H9 (cell line): ENCODE data around the gene MAP3K12. TPM values are rescaled to one million over a fixed set of nuclear protein-coding genes. Genes with fewer than 3 reads are reported as not detected.

Experiments used
- DNase-seq: peaks from one replicate; pipeline ENCODE4 v3.0.0-alpha.2; 2017
- H2AFZ ChIP-seq: one replicate; pipeline ENCODE4 v1.6.1; 2013; ENCODE audit warnings: mild to moderate bottlenecking, low read length, control low read depth, moderate library complexity
- H2AK5ac ChIP-seq: 2 replicates; pipeline ENCODE4 v1.6.1; 2013; ENCODE audit warnings: low read length, control low read depth, mixed read lengths; ENCODE audit not compliant: insufficient read length
- H2BK120ac ChIP-seq: one replicate; pipeline ENCODE4 v1.6.1; 2013; ENCODE audit warnings: low read depth, mild to moderate bottlenecking, low read length, control low read depth, inconsistent platforms; ENCODE audit not compliant: poor library complexity, severe bottlenecking
- H2BK12ac ChIP-seq: 2 replicates; pipeline ENCODE4 v1.6.1; 2013; ENCODE audit warnings: low read length, control low read depth, mixed read lengths, low read depth; ENCODE audit not compliant: insufficient read length
- H2BK15ac ChIP-seq: 2 replicates; pipeline ENCODE4 v1.6.1; 2013; ENCODE audit warnings: low read depth, low read length, control low read depth
- H2BK20ac ChIP-seq: one replicate; pipeline ENCODE4 v1.6.1; 2013; ENCODE audit warnings: low read depth, mild to moderate bottlenecking, low read length, control low read depth, inconsistent platforms; ENCODE audit not compliant: poor library complexity, severe bottlenecking
- H2BK5ac ChIP-seq: 2 replicates; pipeline ENCODE4 v1.6.1; 2013; ENCODE audit warnings: low read length, control low read depth, mixed read lengths; ENCODE audit not compliant: insufficient read length
- H3K14ac ChIP-seq: 2 replicates; pipeline ENCODE4 v1.6.1; 2013; ENCODE audit warnings: low read length, control low read depth; ENCODE audit not compliant: insufficient read depth
- H3K18ac ChIP-seq: 2 replicates; pipeline ENCODE4 v1.6.1; 2013; ENCODE audit warnings: low read depth, mild to moderate bottlenecking, mixed read lengths, low read length, control low read depth; ENCODE audit not compliant: insufficient read length
- H3K23ac ChIP-seq: 2 replicates; pipeline ENCODE4 v1.6.1; 2013; ENCODE audit warnings: low read length, control low read depth, mixed read lengths, low read depth; ENCODE audit not compliant: insufficient read length
- H3K23me2 ChIP-seq: 2 replicates; pipeline ENCODE4 v1.6.1; 2013; ENCODE audit warnings: low read depth, mild to moderate bottlenecking, mixed read lengths, low read length, control low read depth; ENCODE audit not compliant: insufficient read length, poor library complexity, severe bottlenecking
- H3K27ac ChIP-seq: 2 replicates; pipeline ENCODE4 v1.5.1; 2013; ENCODE audit warnings: low read length, control low read depth, mixed read lengths, low read depth; ENCODE audit not compliant: insufficient read length
- H3K27me3 ChIP-seq: 2 replicates; pipeline ENCODE4 v1.6.1; 2013; ENCODE audit warnings: low read length, control low read depth, inconsistent platforms; ENCODE audit not compliant: insufficient read depth
- H3K4ac ChIP-seq: 2 replicates; pipeline ENCODE4 v1.6.1; 2013; ENCODE audit warnings: low read depth, mild to moderate bottlenecking, control low read depth, inconsistent platforms, low read length, moderate library complexity
- H3K4me1 ChIP-seq: 2 replicates; pipeline ENCODE4 v1.6.1; 2013; ENCODE audit warnings: low read length, control low read depth, inconsistent platforms; ENCODE audit not compliant: insufficient read depth
- H3K4me2 ChIP-seq: 2 replicates; pipeline ENCODE4 v1.6.1; 2013; ENCODE audit warnings: low read length, control low read depth, mixed read lengths; ENCODE audit not compliant: insufficient read length, insufficient read depth
- H3K56ac ChIP-seq: 2 replicates; pipeline ENCODE4 v1.6.1; 2013; ENCODE audit warnings: low read depth, mild to moderate bottlenecking, mixed read lengths, low read length, control low read depth; ENCODE audit not compliant: insufficient read length
- H3K79me1 ChIP-seq: 2 replicates; pipeline ENCODE4 v1.6.1; 2013; ENCODE audit warnings: low read depth, mild to moderate bottlenecking, moderate library complexity, low read length, control low read depth, inconsistent platforms; ENCODE audit not compliant: insufficient read depth, poor library complexity, severe bottlenecking
- H3K79me2 ChIP-seq: 2 replicates; pipeline ENCODE4 v1.6.1; 2013; ENCODE audit warnings: low read length, control low read depth, inconsistent platforms; ENCODE audit not compliant: insufficient read depth
- H3K9ac ChIP-seq: 2 replicates; pipeline ENCODE4 v1.6.1; 2013; ENCODE audit warnings: low read length, control low read depth, mixed read lengths; ENCODE audit not compliant: insufficient read length; ENCODE audit errors: extremely low read depth
- H3K9me3 ChIP-seq: one replicate; pipeline ENCODE4 v1.6.1; 2013; ENCODE audit warnings: low read depth, low read length, inconsistent platforms; ENCODE audit not compliant: control insufficient read depth
- H3T11ph ChIP-seq: one replicate; pipeline ENCODE4 v1.6.1; 2013; ENCODE audit warnings: mild to moderate bottlenecking, low read length, control low read depth, inconsistent platforms
- H4K20me1 ChIP-seq: one replicate; pipeline ENCODE4 v1.6.1; 2013; ENCODE audit not compliant: control insufficient read depth, insufficient read length, insufficient read depth
- H4K5ac ChIP-seq: 2 replicates; pipeline ENCODE4 v1.6.1; 2013; ENCODE audit warnings: low read depth, mild to moderate bottlenecking, mixed read lengths, low read length, control low read depth; ENCODE audit not compliant: insufficient read length
- H4K8ac ChIP-seq: replicated peaks from 2 replicates; pipeline ENCODE4 v1.6.1; 2013; ENCODE audit warnings: low read length, control low read depth, mixed read lengths, low read depth; ENCODE audit not compliant: insufficient read length
- H4K91ac ChIP-seq: 2 replicates; pipeline ENCODE4 v1.6.1; 2013; ENCODE audit warnings: low read depth, mild to moderate bottlenecking, moderate library complexity, mixed read lengths, low read length, control low read depth; ENCODE audit not compliant: insufficient read length
- H3K27ac Mint-ChIP-seq, 3 experiments: 2 replicates in 2 of 3; 3 replicates in 1 of 3; pipeline ENCODE4 v1.8.0; 2020 to 2021; ENCODE audit warnings: mixed read lengths in 3 of 3, mild to moderate bottlenecking in 1 of 3, moderate library complexity in 1 of 3
- H3K27me3 Mint-ChIP-seq: 2 replicates; pipeline ENCODE4 v1.8.0; 2021; ENCODE audit warnings: low read depth, mild to moderate bottlenecking, moderate library complexity, mixed read lengths
- H3K36me3 Mint-ChIP-seq, 3 experiments: 2 replicates in 2 of 3; 3 replicates in 1 of 3; pipeline ENCODE4 v1.8.0; 2020 to 2021; ENCODE audit warnings: low read depth in 3 of 3, mixed read lengths in 3 of 3; ENCODE audit not compliant: insufficient read depth in 1 of 3
- H3K4me1 Mint-ChIP-seq, 2 experiments: 2 replicates each; pipeline ENCODE4 v1.8.0; 2020; ENCODE audit warnings: mixed read lengths in 2 of 2
- H3K4me3 Mint-ChIP-seq, 2 experiments: 2 replicates in 1 of 2; 3 replicates in 1 of 2; pipeline ENCODE4 v1.8.0; 2020 to 2021; ENCODE audit warnings: mild to moderate bottlenecking in 2 of 2, mixed read lengths in 2 of 2, moderate library complexity in 1 of 2
- H3K9me3 Mint-ChIP-seq, 2 experiments: 2 replicates in 1 of 2; 3 replicates in 1 of 2; pipeline ENCODE4 v1.8.0; 2020; ENCODE audit warnings: mild to moderate bottlenecking in 2 of 2, mixed read lengths in 2 of 2, moderate library complexity in 1 of 2
- CTCF ChIP-seq: fragments of 200-600 bp; sonication (generic); conservative IDR thresholded peaks from 3 replicates; pipeline ENCODE4 v1.8.0; 2021; ENCODE audit warnings: antibody characterized with exemption, mild to moderate bottlenecking
- WGBS: extraction: QIAGEN DNeasy Blood & Tissue Kit; methylation state at CpG from one replicate; pipeline ENCODE4 v1.1.7; 2013; ENCODE audit warnings: missing lambda C conversion rate, low lambda C conversion rate, mixed read lengths; ENCODE audit not compliant: insufficient read length; ENCODE audit errors: extremely low coverage; 5-methylcytosine and 5-hydroxymethylcytosine counted together
- total RNA-seq: library from RNA; stranded (reverse); gene quantifications from 2 replicates; pipeline ENCODE4 v1.2.1, GENCODE V29; 2021

The MAP3K12 gene
- total RNA-seq, 1 experiment from 2014 or later = 22.3 TPM

DNA sequence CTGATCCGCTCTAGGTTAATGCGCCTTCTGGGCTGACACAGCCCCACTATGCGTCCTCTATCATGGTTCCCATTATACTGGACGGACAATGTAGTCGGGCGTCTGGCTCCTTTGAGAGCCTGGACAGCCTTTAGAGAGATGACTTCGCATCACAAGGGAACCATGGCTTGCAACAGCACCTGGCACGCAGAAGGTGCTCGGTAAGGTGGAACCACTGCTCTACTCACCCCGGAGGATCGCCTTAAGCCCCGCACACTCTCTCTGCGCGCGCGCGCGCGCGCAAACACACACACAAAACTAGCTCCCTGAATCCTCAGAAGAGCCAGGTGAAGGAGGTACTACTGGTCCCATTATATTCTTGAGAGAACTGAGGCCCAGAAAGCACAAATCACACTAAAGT is 7.1 kb downstream of the MAP3K12 start:
- DNase-seq = no peak
- no peak overlapping the region for H2BK120ac ChIP-seq
- H3K18ac ChIP-seq = no peak overlapping the region
- no peak overlapping the region for H2BK12ac ChIP-seq
- TF ChIP-seq CTCF = no peak
- no peak overlapping the region for H4K5ac ChIP-seq
- H3K79me1 ChIP-seq = no peaks in the 10 kb centered on the region
- H4K20me1 ChIP-seq = peaks cover 2% of the 10 kb centered on the region
- H2BK15ac ChIP-seq = no peak overlapping the region
- H3K79me2 ChIP-seq = no peaks in the 10 kb centered on the region
- no peak overlapping the region for H3K23ac ChIP-seq
- no peak overlapping the region for H4K91ac ChIP-seq
- Mint-ChIP-seq H3K27ac (peak overlapping the region; percentile 85 to 90 (median 88)), H3K27me3 (no peaks in the 10 kb centered on the region; the same call in none of the 2 replicates), H3K9me3 (no peaks in the 10 kb centered on the region), H3K36me3 (peaks cover 1 to 7% (median 3%) of the 10 kb centered on the region in 3 experiments; a peak in 3 of 7 replicates), H3K4me3 (peak overlapping the region; percentile 72 to 93), H3K4me1 (peaks cover 40 to 45% of the 10 kb centered on the region in 2 experiments)
- no peaks in the 10 kb centered on the region for H3K4me1 ChIP-seq
- H2AK5ac ChIP-seq = no peak overlapping the region
- H3K14ac ChIP-seq = 0 out of 2 replicates have a peak overlapping the region, but pooled peaks have one; percentile 44
- no peak overlapping the region for H2BK5ac ChIP-seq
- H4K8ac ChIP-seq = no peak overlapping the region
- no peak overlapping the region for H3K4ac ChIP-seq
- no peak overlapping the region for H3K9ac ChIP-seq
- H3K4me2 ChIP-seq = peak overlapping the region; percentile 74
- no peak overlapping the region for H3T11ph ChIP-seq
- WGBS = no CpG with 5 or more reads among the region's 20 CpGs
- peaks cover 10% of the 10 kb centered on the region for H3K23me2 ChIP-seq
- no peak overlapping the region for H2AFZ ChIP-seq
- H3K9me3 ChIP-seq = no peaks in the 10 kb centered on the region
- no peaks in the 10 kb centered on the region for H3K27me3 ChIP-seq
- H3K56ac ChIP-seq = no peak overlapping the region
- H3K27ac ChIP-seq = no peak overlapping the region
- H2BK20ac ChIP-seq = no peak overlapping the region
